Upper lobe of right lung (tissue), 1 donor: Measurements from ENCODE around the gene ILKAP. TPM values are rescaled to one million over a fixed set of nuclear protein-coding genes. Genes with fewer than 3 reads are reported as not detected.

Experiments used
- ATAC-seq: fragments of 200-7000 bp; cut with Tn5 transposase; one replicate; pipeline ENCODE4 v1.9.1; 2020; ENCODE audit warnings: mild to moderate bottlenecking, moderate library complexity
- DNase-seq: peaks from one replicate; pipeline ENCODE4 v3.0.0-alpha.2; 2020
- H3K27ac ChIP-seq: fragments of 200-600 bp; one replicate; pipeline ENCODE4 v1.8.0; 2022
- H3K27me3 ChIP-seq: fragments of 200-600 bp; one replicate; pipeline ENCODE4 v1.8.0; 2022; ENCODE audit warnings: mild to moderate bottlenecking
- H3K36me3 ChIP-seq: fragments of 200-600 bp; one replicate; pipeline ENCODE4 v1.8.0; 2022
- H3K4me1 ChIP-seq: fragments of 200-600 bp; one replicate; pipeline ENCODE4 v1.8.0; 2022
- H3K4me3 ChIP-seq: fragments of 200-600 bp; one replicate; pipeline ENCODE4 v1.8.0; 2022; ENCODE audit warnings: mild to moderate bottlenecking
- H3K9me3 ChIP-seq: fragments of 200-600 bp; one replicate; pipeline ENCODE4 v1.8.0; 2022
- intact Hi-C: fragments of 100-400 bp; cut with DNase I; formaldehyde crosslinking; loops from one replicate; pipeline ENCODE4 v1.11.0; 2022
- total RNA-seq: library from RNA; stranded (reverse); fragmentation: NEBNext Ultra II Directional; extraction: Animal tissue kit (Norgen Biotek cat#: 25700); gene quantifications from one replicate; pipeline ENCODE4 v1.2.1, GENCODE V29; 2021
- TF ChIP-seq, protein P1 (sequence below): fragments of 200-600 bp; IDR thresholded peaks from one replicate; pipeline ENCODE4 v1.8.0; 2022; ENCODE audit warnings: antibody characterized with exemption
- donor health status: DM: no; HTN: yes; CAD: no; lungs with severe emphysema.

The ILKAP gene
- total RNA-seq, 1 donor from 2014 or later: 47.2 TPM

DNA sequence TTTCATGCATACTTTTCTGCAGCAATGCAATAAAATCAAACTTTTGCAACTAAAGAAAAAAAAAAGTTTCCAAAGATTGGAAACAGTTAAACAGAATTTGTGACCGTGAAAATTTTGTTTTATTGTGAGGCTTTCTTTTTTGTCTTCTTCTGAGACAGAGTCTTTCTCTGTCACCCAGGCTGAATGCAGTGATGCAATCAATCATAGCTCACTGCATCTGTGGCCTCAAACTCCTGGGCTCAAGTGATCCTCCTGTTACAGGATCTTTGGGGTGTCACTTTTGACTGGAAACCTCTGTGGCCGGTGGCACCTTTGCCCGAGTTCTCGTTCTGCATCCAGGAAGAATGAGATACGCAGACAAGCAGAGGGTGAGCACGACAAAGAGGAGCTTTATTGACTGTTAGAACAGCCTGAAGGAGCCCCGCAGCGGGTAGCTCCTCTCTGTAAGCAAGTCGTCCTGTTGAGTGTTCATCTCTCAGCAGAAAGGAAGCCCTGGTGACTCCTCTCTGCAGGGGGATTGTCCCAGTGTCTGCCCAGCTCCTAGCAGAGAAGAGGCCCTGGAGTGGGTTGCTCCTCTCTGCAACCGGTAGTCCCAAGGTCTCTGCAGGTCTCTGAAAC is 16.9 kb upstream of the ILKAP start:
- H3K9me3 ChIP-seq: no peaks in the 10 kb centered on the region
- TF ChIP-seq, protein P1, sequence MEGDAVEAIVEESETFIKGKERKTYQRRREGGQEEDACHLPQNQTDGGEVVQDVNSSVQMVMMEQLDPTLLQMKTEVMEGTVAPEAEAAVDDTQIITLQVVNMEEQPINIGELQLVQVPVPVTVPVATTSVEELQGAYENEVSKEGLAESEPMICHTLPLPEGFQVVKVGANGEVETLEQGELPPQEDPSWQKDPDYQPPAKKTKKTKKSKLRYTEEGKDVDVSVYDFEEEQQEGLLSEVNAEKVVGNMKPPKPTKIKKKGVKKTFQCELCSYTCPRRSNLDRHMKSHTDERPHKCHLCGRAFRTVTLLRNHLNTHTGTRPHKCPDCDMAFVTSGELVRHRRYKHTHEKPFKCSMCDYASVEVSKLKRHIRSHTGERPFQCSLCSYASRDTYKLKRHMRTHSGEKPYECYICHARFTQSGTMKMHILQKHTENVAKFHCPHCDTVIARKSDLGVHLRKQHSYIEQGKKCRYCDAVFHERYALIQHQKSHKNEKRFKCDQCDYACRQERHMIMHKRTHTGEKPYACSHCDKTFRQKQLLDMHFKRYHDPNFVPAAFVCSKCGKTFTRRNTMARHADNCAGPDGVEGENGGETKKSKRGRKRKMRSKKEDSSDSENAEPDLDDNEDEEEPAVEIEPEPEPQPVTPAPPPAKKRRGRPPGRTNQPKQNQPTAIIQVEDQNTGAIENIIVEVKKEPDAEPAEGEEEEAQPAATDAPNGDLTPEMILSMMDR: no peak
- H3K4me1 ChIP-seq: no peaks in the 10 kb centered on the region
- H3K4me3 ChIP-seq: no peak overlapping the region
- H3K27me3 ChIP-seq: no peaks in the 10 kb centered on the region
- intact Hi-C loops: no loop called here
- DNase-seq: no peak
- no peak overlapping the region for H3K27ac ChIP-seq
- ATAC-seq: no peak
- no peaks in the 10 kb centered on the region for H3K36me3 ChIP-seq

DNA sequence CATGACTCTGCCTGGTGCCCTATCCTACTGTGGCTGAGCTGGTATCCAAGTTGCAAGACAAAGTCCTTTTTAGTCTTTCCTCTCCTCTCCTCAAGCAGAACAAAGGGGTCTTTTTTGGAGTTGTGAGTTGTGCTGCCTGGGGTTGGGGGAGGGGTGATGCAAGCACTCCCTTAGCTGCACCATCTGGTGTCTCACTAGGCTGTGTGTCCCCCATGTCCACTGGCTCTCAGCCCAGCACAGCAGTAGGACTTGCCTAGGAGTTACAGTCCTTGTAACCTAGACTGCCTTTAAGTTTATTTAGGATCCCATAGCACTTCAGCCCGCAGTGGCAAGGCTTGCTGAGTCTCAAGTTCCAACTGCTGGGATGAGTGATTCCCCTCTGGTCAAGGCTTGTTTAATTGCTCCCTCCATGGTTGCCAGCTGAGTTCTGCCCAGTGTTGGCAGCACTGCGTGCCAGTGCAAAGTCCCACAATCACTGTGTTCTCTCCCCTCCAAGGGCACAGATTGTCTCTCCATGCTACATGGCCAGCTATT is 13.2 kb upstream of the ILKAP start:
- H3K36me3 ChIP-seq: no peaks in the 10 kb centered on the region
- intact Hi-C loops: no loop called here
- no peak overlapping the region for H3K4me3 ChIP-seq
- no peaks in the 10 kb centered on the region for H3K4me1 ChIP-seq
- TF ChIP-seq, protein P1: no peak
- DNase-seq: no peak
- H3K9me3 ChIP-seq: no peaks in the 10 kb centered on the region
- no peaks in the 10 kb centered on the region for H3K27me3 ChIP-seq
- no peak overlapping the region for H3K27ac ChIP-seq
- ATAC-seq: no peak

DNA sequence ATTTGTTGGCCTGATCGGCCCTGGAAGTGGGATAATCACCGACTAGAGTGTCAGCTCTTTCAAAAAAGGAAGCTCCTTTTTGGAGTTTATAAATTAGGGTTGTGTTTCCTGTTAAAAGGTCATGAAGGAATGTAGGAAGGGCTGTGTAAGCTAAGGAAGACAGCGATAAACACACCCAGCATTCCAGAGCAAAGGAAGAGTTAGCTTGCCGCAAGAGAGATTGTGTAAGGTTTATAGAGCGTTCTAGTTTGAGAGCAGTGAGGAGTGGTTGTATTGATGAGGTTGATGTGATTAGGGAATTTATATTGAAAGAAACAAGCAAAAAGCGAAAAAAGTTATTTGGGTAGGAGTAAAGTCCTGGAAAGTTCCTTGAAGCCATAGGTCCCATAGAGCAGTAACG is 3.5 kb upstream of the ILKAP start:
- Histone ChIP-seq H3K36me3 (no peaks in the 10 kb centered on the region), H3K9me3 (no peaks in the 10 kb centered on the region), H3K27ac (no peak overlapping the region), H3K4me3 (no peak overlapping the region), H3K27me3 (no peaks in the 10 kb centered on the region), H3K4me1 (peaks cover 9% of the 10 kb centered on the region)
- TF ChIP-seq, protein P1: no peak
- intact Hi-C loops: no loop called here
- ATAC-seq: no peak
- no peak for DNase-seq

DNA sequence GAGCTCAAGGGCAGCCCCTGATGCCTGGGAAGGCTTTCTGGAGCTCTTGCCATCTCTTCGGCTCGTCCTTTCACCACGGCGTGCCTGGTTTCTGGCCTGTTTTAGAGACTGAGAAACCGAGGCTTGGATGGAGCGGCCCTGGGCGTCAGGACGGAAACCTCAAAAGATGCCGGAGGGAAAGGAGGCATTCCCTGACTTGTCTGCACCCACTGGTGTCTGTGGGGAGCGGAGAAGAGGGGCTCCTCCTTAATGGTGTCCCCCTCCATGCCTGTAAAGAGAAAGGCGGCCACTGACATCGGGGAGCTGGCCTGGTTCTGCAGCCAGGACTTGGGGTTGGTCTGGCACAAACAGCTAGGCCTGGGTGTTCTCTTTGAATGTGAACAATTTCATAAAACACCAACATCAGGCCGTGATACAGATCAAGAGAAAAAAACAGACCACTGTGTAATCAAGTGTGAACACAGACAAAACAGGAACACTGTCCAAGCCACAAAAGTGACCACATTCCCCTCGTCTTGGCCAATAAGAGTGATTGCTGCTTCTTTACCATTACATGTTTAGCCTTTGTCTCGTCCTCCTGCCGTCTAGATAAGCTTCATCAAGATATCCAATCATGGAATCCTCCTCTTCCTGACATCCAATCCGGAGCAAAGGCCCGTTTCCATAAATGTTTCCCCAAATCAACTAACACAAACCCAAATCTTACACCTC is 633 bp upstream of the ILKAP start:
- Histone ChIP-seq H3K27ac (peak overlapping the region; percentile 89), H3K9me3 (no peaks in the 10 kb centered on the region), H3K4me3 (peak overlapping the region; percentile 74), H3K36me3 (no peaks in the 10 kb centered on the region), H3K4me1 (peaks cover 25% of the 10 kb centered on the region), H3K27me3 (no peaks in the 10 kb centered on the region)
- DNase-seq: no peak
- intact Hi-C loops: no loop called here
- no peak for ATAC-seq
- TF ChIP-seq, protein P1: no peak

DNA sequence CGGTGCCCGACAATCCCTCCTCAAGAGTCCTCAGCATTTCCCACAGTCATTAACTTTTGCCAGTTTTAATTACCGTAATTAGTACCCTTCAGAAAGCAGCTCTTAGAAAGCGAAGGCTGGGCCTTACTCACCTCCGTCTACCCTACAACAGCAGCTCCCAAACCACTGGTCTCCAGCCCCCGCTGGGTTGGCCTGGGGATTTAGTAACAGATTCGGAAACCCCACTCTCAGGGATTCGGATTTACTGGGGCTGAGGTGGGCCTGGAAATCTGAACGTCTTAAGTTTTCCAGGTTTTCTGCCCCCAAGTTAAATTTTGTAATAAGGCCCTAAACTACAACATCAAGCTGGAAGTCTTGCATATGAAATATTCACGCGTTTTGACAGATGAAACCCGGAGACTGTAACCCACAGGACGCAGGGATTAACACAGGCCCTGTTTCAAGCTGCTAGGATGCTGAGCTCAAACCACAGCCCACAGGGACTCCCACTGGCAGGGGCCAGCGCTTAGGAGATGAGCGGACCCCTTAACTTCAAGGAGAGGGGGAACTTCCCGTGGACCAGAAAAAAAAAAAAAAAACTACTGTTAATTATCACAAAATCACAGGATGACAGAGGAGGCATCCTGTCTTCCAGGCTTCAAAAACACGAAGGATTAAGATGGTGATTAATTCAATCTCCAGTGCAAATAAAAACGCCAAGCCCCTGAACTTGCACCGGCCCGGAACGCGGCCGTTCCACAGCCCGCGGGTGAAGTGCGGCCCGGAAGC is 985 bp downstream of the ILKAP start:
- peak overlapping the region; percentile 74 for H3K4me3 ChIP-seq
- peak overlapping the region; percentile 89 for H3K27ac ChIP-seq
- H3K9me3 ChIP-seq: no peaks in the 10 kb centered on the region
- ATAC-seq: no peak
- intact Hi-C loops: no loop called here
- no peak for DNase-seq
- H3K4me1 ChIP-seq: peaks cover 25% of the 10 kb centered on the region
- H3K27me3 ChIP-seq: no peaks in the 10 kb centered on the region
- H3K36me3 ChIP-seq: no peaks in the 10 kb centered on the region
- TF ChIP-seq, protein P1: no peak
